Stomach smooth muscle (tissue), 2 donors: ENCODE results near the gene WDR47.
A peak's percentile ranks its signal among the peaks of the same experiment; 100 is the strongest.
"Not testable (repeated sequence)": the region's sequence is repeated elsewhere in the genome, so short reads cannot be mapped to it uniquely, and the experiment has no call there.

ENCODE experiments used
- H3K27ac ChIP-seq: one replicate; pipeline ENCODE4 v1.7.0; 2013; ENCODE audit warnings: mild to moderate bottlenecking, low read length, inconsistent platforms
- H3K27me3 ChIP-seq, 2 donors: one replicate each; pipeline ENCODE4 v1.7.0; 2013; ENCODE audit warnings: low read length in 2 of 2; ENCODE audit not compliant: insufficient read depth in 2 of 2, control insufficient read depth in 1 of 2
- H3K36me3 ChIP-seq, 2 donors: one replicate each; pipeline ENCODE4 v1.7.0; 2013; ENCODE audit warnings: low read length in 2 of 2; ENCODE audit not compliant: control insufficient read depth in 2 of 2, insufficient read depth in 2 of 2
- H3K4me1 ChIP-seq: one replicate; pipeline ENCODE4 v1.7.0; 2013; ENCODE audit warnings: low read length; ENCODE audit not compliant: control insufficient read depth, insufficient read depth
- H3K4me3 ChIP-seq, 2 donors: one replicate each; pipeline ENCODE4 v1.7.0; 2013; ENCODE audit warnings: low read length in 2 of 2
- H3K9ac ChIP-seq, 2 donors: one replicate each; pipeline ENCODE4 v1.7.0; 2013; ENCODE audit warnings: low read length in 2 of 2, mild to moderate bottlenecking in 1 of 2
- H3K9me3 ChIP-seq, 2 donors: one replicate each; pipeline ENCODE4 v1.7.0; 2013; ENCODE audit warnings: low read length in 2 of 2; ENCODE audit not compliant: control insufficient read depth in 2 of 2
- donor health status: healthy.
- donor health status: Pancreatic carcinoma.

WDR47 gene

DNA sequence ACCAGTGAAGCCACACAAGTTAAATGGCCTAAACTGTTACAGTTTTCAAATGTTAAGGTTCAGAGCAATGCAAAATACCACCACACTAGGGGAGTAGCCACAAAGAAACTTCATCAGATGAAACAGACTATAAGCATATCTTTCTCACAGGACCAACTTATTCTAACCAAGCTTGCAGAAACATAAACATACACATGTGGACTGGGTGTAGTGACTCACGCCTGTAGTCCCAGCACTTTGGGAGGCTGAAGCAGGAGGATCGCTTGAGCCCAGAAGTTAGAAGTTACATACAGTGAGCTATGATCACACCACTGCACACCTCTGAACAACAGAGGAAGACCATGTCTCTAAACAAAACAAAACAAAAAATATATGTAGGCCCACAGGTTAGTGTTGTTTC is 17.3 kb downstream of the WDR47 start:
- H3K4me1 ChIP-seq: no peaks in the 10 kb centered on the region
- no peak overlapping the region for H3K9ac ChIP-seq
- no peak overlapping the region for H3K4me3 ChIP-seq
- H3K9me3 ChIP-seq: no peaks in the 10 kb centered on the region
- no peaks in the 10 kb centered on the region for H3K27me3 ChIP-seq
- no peak overlapping the region for H3K27ac ChIP-seq
- no peaks in the 10 kb centered on the region for H3K36me3 ChIP-seq

DNA sequence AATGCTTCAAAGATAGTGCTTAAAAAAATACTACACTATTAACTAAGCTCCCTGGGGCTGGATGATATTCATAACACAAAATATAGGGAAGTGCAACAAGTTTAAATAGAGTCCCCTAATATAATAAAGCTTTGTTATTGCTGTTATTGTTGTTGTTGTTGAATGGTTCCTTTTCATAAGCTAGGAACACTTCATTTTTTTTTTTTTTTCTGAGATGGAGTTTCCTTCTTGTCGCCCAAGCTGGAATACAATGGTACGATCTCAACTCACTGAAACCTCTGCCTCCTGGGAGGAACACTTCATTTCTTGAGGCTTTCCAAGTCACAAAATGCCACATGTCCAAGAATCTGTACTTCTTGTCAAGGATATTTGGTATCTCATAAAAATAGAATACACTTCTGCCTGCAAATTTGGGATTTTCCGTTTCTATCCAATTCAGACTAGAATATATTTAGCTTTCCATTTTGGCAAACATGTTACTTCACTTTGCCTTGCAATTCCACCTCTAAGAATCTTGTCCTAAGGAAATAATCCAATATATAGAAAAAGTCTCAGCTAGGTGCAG is 21.1 kb downstream of the WDR47 start:
- H3K9ac ChIP-seq: no peak overlapping the region
- no peaks in the 10 kb centered on the region for H3K27me3 ChIP-seq
- H3K4me1 ChIP-seq: no peaks in the 10 kb centered on the region
- H3K27ac ChIP-seq: no peak overlapping the region
- H3K9me3 ChIP-seq: no peaks in the 10 kb centered on the region
- H3K36me3 ChIP-seq: peaks cover 7 to 10% of the 10 kb centered on the region in 2 donors
- H3K4me3 ChIP-seq: no peak overlapping the region

DNA sequence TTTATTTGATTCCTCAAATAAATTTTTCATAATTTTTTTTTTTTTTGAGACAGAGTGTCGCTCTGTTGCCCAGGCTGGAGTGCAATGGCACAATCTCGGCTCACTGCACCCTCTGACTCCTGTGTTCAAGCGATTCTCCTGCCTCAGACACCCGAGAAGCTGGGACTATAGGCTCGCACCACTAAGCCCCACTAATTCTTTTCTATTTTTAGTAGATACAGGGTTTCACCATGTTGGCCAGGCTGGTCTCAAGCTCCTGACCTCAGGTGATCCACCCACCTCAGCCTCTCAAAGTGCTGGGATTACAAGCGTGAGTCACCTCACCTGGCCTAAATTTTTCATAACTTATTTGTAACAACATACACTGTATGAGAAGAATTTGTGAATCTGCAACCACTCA is 24.2 kb downstream of the WDR47 start:
- H3K27ac ChIP-seq, H3K9me3 ChIP-seq, H3K4me1 ChIP-seq, H3K9ac ChIP-seq, H3K27me3 ChIP-seq, H3K4me3 ChIP-seq: not testable (repeated sequence)
- H3K36me3 ChIP-seq: peaks cover 10 to 19% of the 10 kb centered on the region in 2 donors

DNA sequence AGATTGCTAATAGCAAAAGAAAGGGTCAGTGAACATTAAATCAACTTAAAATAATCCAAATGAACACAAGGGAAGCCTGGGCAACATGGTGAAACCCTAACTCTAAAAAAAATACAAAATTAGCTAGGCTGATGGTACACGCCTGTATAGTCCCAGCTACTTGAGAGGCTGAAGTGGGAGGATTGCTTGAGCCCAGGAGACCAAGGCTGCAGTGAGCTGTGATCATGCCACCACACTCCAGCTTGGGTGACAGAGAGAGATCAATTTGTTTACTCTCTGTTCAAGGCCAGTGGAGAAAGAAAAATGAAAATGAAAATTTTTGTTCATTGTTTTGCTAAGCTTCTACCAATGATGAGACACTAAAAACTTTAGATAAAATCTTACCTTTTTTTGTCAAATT is 24.8 kb downstream of the WDR47 start:
- H3K4me1 ChIP-seq: no peaks in the 10 kb centered on the region
- H3K4me3 ChIP-seq: no peak overlapping the region
- H3K36me3 ChIP-seq: peaks cover 10 to 22% of the 10 kb centered on the region in 2 donors
- no peak overlapping the region for H3K9ac ChIP-seq
- H3K27ac ChIP-seq: no peak overlapping the region
- H3K9me3 ChIP-seq: no peaks in the 10 kb centered on the region
- H3K27me3 ChIP-seq: no peaks in the 10 kb centered on the region

DNA sequence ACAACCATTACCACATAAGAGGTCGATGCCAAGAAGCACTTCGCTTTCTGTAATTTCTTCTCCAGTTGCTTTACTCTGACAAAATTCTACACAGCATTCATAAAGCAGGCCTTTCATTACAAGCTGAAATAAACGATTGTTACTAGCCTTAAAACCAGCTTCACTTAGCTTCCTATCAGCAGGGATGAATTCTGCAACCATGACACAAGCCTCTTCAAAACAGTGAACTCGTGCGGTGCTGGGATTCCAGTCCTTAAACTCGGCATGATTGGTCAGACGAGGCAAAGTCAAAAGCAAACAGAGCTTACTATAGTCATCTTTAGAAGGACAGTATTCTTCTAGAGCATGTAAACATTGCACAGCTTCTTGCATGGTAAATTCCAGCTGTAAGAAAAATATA is 30.6 kb downstream of the WDR47 start:
- no peaks in the 10 kb centered on the region for H3K27me3 ChIP-seq
- H3K27ac ChIP-seq: no peak overlapping the region
- H3K4me1 ChIP-seq: no peaks in the 10 kb centered on the region
- H3K9ac ChIP-seq: no peak overlapping the region
- no peak overlapping the region for H3K4me3 ChIP-seq
- no peaks in the 10 kb centered on the region for H3K9me3 ChIP-seq
- peaks cover 19 to 23% of the 10 kb centered on the region in 2 donors for H3K36me3 ChIP-seq

DNA sequence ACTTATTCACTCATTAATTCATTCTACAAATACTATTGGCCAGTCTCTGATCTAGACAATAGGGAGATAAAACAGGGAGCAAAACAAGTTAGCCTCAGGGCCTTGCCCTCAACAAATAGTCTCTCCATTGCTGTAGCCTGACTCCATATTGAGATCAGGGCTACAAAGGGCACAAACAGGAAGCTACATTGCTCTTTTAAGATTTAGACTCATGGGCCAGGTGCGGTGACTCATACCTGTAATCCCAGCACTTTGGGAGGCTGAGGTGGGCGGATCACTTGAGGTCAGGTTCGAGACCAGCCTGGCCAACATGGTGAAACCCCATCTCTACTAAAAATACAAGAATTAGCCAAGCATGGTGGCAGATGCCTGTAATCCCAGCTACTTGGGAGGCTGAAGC is 45.3 kb downstream of the WDR47 start:
- not testable (repeated sequence) for H3K9ac ChIP-seq, H3K4me1 ChIP-seq, H3K9me3 ChIP-seq, H3K4me3 ChIP-seq, H3K27me3 ChIP-seq, H3K27ac ChIP-seq
- H3K36me3 ChIP-seq: peaks cover 5 to 11% of the 10 kb centered on the region in 2 donors

DNA sequence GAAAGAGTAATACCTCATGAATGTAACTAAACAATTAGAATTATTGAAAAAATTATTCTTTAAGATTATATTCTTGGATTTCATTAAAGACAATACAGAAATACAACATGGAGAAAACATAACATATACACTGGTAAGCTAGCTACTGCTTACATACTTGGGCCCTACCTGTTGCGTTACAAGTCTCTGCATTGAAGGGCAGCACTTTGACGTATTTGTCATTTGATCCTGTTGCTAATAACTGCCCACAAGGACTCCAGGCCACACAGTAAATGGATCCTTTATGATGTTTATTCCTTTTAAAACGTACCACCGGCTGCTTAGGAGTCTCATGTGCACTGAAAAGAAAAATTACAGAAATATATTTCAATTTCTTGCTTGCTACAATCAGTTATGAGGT is 58.8 kb downstream of the WDR47 start:
- no peak overlapping the region for H3K4me3 ChIP-seq
- H3K27ac ChIP-seq: no peak overlapping the region
- peaks cover 7 to 11% of the 10 kb centered on the region in 2 donors for H3K36me3 ChIP-seq
- H3K27me3 ChIP-seq: no peaks in the 10 kb centered on the region
- no peak overlapping the region for H3K9ac ChIP-seq
- H3K4me1 ChIP-seq: no peaks in the 10 kb centered on the region
- no peaks in the 10 kb centered on the region for H3K9me3 ChIP-seq

DNA sequence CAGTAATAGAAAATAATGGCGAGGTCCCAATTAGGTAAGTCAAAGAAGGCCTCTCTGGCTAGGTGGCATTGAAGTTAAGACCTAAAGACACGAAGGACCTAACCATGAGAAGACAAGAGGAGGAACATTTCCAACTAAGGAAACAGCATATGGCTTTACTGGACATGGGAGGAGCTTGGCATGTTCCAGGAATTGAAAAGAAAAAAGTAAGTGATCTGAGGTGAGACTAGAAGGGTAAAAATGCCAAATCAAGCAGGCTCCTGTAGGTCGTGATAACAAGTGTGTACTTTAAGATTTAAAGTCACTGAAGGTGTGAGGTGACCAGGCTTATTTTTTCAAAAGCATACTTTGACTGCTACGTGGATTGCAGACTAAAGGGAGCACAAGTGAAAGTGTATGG is 65.2 kb downstream of the WDR47 start:
- Histone ChIP-seq H3K27ac (no peak overlapping the region), H3K4me1 (no peaks in the 10 kb centered on the region), H3K9me3 (no peaks in the 10 kb centered on the region), H3K27me3 (no peaks in the 10 kb centered on the region), H3K4me3 (no peak overlapping the region), H3K36me3 (peaks cover 9 to 16% of the 10 kb centered on the region in 2 donors), H3K9ac (no peak overlapping the region)

DNA sequence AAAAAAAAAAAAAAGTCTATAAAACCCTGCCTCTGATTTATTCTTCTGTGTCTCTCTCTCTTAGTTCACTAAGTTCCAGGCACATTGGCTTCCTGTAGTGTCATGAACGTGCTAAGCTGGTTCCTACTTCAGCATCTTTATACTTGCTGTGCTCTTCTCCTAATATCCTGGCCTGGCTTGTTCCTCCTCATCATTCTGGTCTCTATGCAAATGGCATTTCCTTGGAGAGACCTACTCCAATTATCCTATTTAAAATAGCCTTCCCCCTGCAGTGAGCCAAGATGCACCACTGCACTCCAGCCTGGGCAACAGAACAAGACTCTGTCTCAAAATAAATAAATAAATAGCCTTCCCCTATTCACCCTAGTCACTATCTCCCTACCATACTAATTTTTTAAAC is 69.0 kb downstream of the WDR47 start:
- no peaks in the 10 kb centered on the region for H3K4me1 ChIP-seq
- H3K36me3 ChIP-seq: peaks cover 16 to 20% of the 10 kb centered on the region in 2 donors
- no peak overlapping the region for H3K4me3 ChIP-seq
- no peak overlapping the region for H3K9ac ChIP-seq
- no peaks in the 10 kb centered on the region for H3K27me3 ChIP-seq
- H3K27ac ChIP-seq: no peak overlapping the region
- H3K9me3 ChIP-seq: no peaks in the 10 kb centered on the region

DNA sequence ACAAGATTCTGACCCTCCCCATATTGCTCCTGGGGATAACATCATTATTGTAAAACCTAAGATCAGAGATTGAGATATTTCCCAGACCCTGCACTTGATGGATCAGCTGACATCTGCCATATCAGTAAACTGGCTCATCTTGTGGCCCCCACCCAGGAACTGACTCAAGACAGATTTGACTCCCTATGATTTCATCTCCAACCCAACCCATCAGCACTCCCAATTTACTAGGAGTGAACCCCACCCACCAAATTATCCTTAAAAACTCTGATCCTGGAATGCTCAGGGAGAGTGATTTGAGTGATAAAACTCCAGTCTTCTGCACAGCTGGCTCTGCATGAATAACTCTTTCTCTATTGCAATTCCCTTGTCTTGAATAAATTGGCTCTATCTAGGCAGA is 72.6 kb downstream of the WDR47 start:
- no peak overlapping the region for H3K9ac ChIP-seq
- no peaks in the 10 kb centered on the region for H3K4me1 ChIP-seq
- no peak overlapping the region for H3K4me3 ChIP-seq
- no peak overlapping the region for H3K27ac ChIP-seq
- H3K27me3 ChIP-seq: no peaks in the 10 kb centered on the region
- no peaks in the 10 kb centered on the region for H3K9me3 ChIP-seq
- H3K36me3 ChIP-seq: peaks cover 12 to 13% of the 10 kb centered on the region in 2 donors

DNA sequence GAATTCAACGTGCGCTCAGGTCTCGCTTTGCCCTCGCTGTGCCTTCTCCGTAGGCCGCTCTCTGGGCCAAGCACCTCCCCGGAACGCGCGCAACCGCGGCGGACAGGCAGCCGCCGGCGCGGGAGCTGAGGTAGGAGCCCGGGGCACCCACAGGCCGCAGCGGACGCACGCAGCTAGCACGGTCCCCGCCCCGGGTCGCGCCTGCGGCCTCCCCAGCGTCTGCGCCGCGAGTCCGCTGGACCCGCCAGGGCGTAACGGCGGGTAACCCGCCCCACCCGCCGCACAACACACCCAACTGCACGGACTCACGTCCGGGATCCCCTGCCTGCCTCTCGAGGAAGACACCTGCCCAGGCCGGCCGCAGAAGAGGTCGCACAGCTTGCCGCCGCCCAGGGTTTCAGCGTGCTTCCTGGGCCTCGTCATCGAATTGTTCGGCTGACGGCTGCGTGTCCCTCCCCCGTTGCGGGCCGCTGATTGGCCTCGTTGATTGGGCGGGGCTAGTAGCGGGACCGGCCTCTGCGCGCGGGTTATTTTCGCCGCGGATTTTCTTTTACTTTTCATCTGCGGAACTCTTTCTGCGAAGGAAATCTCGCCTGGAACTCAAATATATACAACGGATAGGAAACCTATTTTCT is 78.7 kb downstream of the WDR47 start, which contains the start of gene CLCC1:
CLCC1 (minus strand) TSS at position 433 of the 635 bp plus-strand sequence. CDS start 13,047 bp downstream, outside the sequence.
- Histone ChIP-seq H3K27ac (peak within 1 kb of the TSS; percentile 93), H3K4me1 (peaks cover 10% of the 10 kb centered on the region), H3K9me3 (no peaks in the 10 kb centered on the region), H3K27me3 (no peaks in the 10 kb centered on the region), H3K4me3 (peak within 1 kb of the TSS; percentile 86 to 90), H3K36me3 (peaks cover 0 to 2% of the 10 kb centered on the region in 2 donors), H3K9ac (peak within 1 kb of the TSS; percentile 86 to 92)
